ENCODE data around the gene PPIA. TPM values are rescaled to one million over a fixed set of nuclear protein-coding genes. Genes with fewer than 3 reads are reported as not detected.
"Not testable (repeated sequence)": the region's sequence is repeated elsewhere in the genome, so short reads cannot be mapped to it uniquely, and the experiment has no call there.

Gene PPIA
- total RNA-seq, 3 donors from 2014 or later, result 2,630 to 2,693 (median 2,657) TPM

DNA sequence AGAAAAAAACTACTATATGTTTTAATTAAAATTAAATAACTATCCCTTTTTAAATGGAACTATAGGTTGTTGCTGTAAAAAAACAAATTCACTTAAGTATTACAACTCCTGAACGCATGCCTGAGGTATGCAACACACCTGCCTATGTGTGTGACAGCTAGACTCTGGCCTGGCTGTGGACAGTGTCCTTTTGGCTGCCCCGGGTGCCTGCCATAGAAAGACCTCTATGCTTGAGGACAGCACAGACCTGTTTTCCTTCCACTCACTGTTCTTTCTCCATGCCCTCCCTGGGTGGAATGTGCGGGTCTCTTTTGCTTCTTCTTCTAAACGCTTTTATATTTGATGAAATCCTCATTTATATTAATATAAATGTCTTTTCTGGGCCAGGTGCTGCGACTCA, 6.5 kb upstream of the PPIA start:
- DNase-seq (no peak), ATAC-seq (no peak)
- Mint-ChIP-seq H3K27me3 (ENCODE audit: low read depth) (no peaks in the 10 kb centered on the region), H3K4me3 (no peak overlapping the region), H3K4me1 (ENCODE audit: low read depth) (no peaks in the 10 kb centered on the region), H3K9me3 (no peaks in the 10 kb centered on the region), H3K36me3 (ENCODE audit: insufficient read depth) (no peaks in the 10 kb centered on the region)

DNA sequence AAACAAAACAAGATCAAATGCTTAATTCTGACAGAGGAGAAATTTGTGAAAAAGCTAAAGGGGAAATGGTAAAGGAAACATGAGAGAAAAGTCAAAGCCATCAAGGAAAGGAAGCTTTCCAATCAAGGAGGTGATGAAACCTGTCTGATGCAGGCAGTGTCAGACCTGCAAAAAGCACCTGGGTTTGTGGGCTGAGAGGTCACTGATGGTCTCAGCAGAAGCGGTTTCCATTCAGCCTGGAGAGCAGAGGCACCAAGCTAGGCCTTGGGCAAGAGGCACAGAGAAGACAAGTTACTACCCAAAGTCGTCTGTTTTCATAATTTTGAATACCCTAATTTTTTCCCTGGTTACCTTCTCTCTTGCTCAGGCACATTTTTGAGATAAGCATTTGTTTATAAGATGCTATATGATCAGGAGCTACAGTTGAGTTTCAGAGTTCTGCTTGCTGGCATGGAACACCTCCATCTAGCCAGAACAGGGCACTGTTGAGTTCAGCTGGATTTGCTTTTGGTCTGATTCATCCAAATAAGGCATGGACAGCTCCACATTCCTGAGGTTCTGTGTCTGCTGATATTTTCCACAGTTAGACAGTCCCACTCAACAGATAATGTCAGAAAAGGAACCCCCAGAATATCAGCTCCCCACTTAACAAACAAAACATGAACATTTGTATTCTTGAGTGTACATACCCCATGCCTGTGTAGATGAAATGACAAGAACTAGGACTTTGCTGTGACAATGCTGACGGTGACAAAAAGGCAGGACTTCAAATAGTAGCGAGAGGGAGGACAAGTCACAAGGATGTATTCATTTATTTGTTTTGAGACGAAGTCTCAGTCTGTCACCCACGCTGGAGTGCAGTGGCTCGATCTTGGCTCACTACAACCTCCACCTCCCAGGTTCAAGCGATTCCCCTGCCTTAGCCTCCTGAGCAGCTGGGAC, 4.9 kb upstream of the PPIA start:
- H3K27me3 Mint-ChIP-seq (ENCODE audit: low read depth), result no peaks in the 10 kb centered on the region
- no peak for DNase-seq
- H3K4me3 Mint-ChIP-seq, result no peak overlapping the region
- peaks cover 2% of the 10 kb centered on the region for H3K4me1 Mint-ChIP-seq (ENCODE audit: low read depth)
- ATAC-seq, result no peak
- H3K9me3 Mint-ChIP-seq, result no peaks in the 10 kb centered on the region
- H3K36me3 Mint-ChIP-seq (ENCODE audit: insufficient read depth), result no peaks in the 10 kb centered on the region

GRCh38 chr7:44793919-44794318, 2.6 kb upstream of the PPIA start:
- ATAC-seq (no peak), DNase-seq (no peak)
- Mint-ChIP-seq H3K4me1 (ENCODE audit: low read depth) (peaks cover 5% of the 10 kb centered on the region), H3K4me3 (no peak overlapping the region), H3K9me3 (no peaks in the 10 kb centered on the region), H3K27me3 (ENCODE audit: low read depth) (no peaks in the 10 kb centered on the region), H3K36me3 (ENCODE audit: insufficient read depth) (peaks cover 16% of the 10 kb centered on the region)

DNA sequence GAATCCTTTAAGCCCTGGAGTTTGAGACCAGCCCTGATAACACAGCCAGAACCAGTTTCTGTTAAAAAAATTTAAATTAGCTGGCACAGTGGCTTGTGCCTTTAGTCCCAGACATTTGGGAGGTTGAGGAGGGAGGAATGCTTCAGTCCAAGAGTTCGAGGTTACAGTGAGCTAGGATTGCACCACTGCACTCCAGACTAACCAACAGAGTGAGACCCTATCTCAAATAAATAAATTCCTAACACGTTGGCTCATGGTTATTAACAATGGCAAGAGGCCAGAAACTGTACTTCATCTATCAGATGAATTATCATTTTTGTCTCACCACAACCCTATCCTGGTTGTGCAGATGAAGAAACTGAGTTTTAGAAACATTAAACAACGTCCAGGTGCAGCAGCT, 2.1 kb upstream of the PPIA start:
- Mint-ChIP-seq H3K27me3 (ENCODE audit: low read depth) (no peaks in the 10 kb centered on the region), H3K9me3 (no peaks in the 10 kb centered on the region), H3K4me3 (no peak overlapping the region), H3K4me1 (ENCODE audit: low read depth) (peaks cover 5% of the 10 kb centered on the region), H3K36me3 (ENCODE audit: insufficient read depth) (peaks cover 17% of the 10 kb centered on the region)
- ATAC-seq (no peak), DNase-seq (no peak)

DNA sequence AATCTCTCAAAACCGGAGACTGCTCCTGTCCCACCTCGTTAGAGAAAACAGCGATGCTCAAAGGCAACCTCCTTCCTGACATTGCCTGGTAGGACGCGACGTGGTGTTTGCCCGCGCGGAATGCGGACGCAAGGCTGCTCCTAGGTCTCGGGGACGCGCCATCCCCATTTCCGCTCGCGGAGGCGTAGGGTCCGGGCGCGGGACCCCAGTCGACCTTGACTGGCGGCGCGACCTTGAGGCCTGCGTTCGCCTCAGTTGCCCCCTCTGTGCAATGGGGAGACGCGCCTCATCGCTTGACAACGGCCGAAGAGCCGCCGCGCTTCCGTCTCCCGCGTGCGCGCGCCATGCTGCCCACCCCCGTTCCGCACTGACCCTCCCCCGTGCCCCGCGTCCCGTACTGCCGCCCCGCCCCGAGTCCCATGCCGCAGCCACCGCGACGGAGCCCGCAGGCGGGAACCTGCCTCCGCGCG, 412 bp upstream of the PPIA start:
- Mint-ChIP-seq H3K4me1 (ENCODE audit: low read depth) (peaks cover 21% of the 10 kb centered on the region), H3K9me3 (no peaks in the 10 kb centered on the region), H3K36me3 (ENCODE audit: insufficient read depth) (peaks cover 30% of the 10 kb centered on the region), H3K4me3 (peak overlapping the region; percentile 95), H3K27me3 (ENCODE audit: low read depth) (no peaks in the 10 kb centered on the region)
- ATAC-seq (peak; percentile 13 to 17), DNase-seq (no peak)

DNA sequence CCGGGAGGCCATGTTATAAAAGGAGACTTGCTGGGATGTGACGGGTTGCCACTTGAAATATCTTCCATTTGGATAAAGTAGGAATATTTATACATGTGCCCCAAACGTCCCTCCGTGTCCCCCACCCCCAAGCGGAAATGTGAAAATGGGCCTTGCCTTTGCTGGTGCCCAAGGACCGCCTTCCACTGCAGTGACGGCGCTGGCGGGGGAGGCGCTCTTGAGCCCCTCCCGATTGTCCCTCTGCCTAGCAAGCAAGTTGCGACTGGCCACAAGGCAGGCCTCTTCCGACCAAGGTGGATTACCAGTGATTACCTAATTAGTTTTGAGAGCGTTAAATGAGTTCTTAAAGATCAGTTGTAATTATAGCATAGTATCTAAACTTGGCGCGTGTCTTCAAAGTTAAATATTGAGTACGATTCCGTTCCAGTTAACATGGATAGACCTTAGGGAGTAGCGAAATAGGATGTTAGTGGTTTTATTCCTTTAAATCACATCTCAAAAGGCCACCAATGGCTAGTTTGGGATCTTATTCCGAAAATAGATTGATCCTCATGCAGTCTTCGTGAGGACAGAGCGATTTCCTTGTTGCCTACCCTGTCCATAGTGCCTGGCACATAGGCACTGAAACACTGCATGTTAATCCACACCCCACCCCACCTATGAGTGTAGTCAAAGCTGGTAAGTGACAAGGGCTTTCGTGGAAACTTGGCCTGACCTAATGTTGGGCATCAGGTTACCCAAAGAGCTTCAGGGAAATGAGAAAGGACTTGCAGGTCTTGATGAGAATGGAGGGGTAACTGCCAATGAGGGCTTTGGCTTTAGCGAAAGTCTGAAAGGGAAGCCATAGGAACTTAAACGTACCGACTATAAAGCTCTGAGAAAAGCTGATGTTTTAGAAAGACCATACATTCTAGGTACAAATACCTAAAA, 1.1 kb downstream of the PPIA start:
- Mint-ChIP-seq H3K9me3 (no peaks in the 10 kb centered on the region), H3K36me3 (ENCODE audit: insufficient read depth) (peaks cover 40% of the 10 kb centered on the region), H3K27me3 (ENCODE audit: low read depth) (no peaks in the 10 kb centered on the region), H3K4me1 (ENCODE audit: low read depth) (peaks cover 29% of the 10 kb centered on the region), H3K4me3 (peak overlapping the region; percentile 95)
- DNase-seq (peak; percentile 76), ATAC-seq (peak; percentile 45 to 51)

DNA sequence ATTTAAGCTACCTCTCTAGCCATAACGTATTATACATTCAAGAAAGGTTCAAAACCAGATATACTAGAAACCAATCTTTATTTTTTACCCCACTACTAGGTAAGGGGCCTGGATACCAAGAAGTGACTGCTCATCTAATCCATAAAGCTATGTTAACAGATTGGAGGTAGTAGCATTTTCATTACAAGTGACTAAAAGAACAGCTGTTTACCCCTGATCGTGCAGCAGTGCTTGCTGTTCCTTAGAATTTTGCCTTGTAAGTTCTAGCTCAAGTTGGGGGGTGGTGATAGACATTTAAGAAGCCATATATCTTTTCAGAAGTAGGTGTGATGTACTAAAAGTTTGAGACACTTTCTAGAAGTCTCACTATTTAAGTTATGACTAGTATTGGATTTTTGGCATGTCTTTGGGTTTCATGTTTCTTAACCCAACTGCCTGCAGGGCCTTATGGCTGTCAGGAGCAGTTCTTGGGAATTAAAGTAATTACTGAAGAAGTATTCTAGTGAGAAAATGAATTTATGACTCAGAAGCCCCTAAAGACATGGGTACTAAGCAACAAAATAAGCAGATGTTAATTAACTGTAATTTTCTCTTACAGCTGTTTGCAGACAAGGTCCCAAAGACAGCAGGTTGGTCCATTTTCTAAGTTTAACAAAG, 2.3 kb downstream of the PPIA start:
- peak overlapping the region; percentile 95 for H3K4me3 Mint-ChIP-seq
- H3K9me3 Mint-ChIP-seq, result no peaks in the 10 kb centered on the region
- H3K27me3 Mint-ChIP-seq (ENCODE audit: low read depth), result no peaks in the 10 kb centered on the region
- DNase-seq (no peak), ATAC-seq (peak; percentile 1 to 2)
- peaks cover 44% of the 10 kb centered on the region for H3K36me3 Mint-ChIP-seq (ENCODE audit: insufficient read depth)
- H3K4me1 Mint-ChIP-seq (ENCODE audit: low read depth), result peaks cover 29% of the 10 kb centered on the region

GRCh38 chr7:44799939-44800338, 3.5 kb downstream of the PPIA start:
- Mint-ChIP-seq H3K36me3 (ENCODE audit: insufficient read depth) (peaks cover 45% of the 10 kb centered on the region), H3K27me3 (ENCODE audit: low read depth) (no peaks in the 10 kb centered on the region), H3K4me1 (ENCODE audit: low read depth) (peaks cover 29% of the 10 kb centered on the region), H3K9me3 (no peaks in the 10 kb centered on the region), H3K4me3 (peak overlapping the region; percentile 25)
- no peak for DNase-seq
- ATAC-seq, result no peak

DNA sequence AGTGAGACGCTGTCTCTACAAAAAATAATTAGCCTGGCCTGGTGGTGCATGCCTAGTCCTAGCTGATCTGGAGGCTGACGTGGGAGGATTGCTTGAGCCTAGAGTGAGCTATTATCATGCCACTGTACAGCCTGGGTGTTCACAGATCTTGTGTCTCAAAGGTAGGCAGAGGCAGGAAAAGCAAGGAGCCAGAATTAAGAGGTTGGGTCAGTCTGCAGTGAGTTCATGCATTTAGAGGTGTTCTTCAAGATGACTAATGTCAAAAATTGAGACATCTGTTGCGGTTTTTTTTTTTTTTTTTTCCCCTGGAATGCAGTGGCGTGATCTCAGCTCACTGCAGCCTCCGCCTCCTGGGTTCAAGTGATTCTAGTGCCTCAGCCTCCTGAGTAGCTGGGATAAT, 5.4 kb downstream of the PPIA start:
- ATAC-seq, result no peak
- Mint-ChIP-seq H3K36me3 (ENCODE audit: insufficient read depth) (peaks cover 46% of the 10 kb centered on the region), H3K9me3 (no peaks in the 10 kb centered on the region), H3K27me3 (ENCODE audit: low read depth) (no peaks in the 10 kb centered on the region), H3K4me1 (ENCODE audit: low read depth) (peaks cover 27% of the 10 kb centered on the region), H3K4me3 (peak overlapping the region; percentile 16)
- no peak for DNase-seq

GRCh38 chr7:44802418-44803025, 6.0 kb downstream of the PPIA start:
- H3K9me3 Mint-ChIP-seq, result no peaks in the 10 kb centered on the region
- ATAC-seq, result no peak
- peaks cover 42% of the 10 kb centered on the region for H3K36me3 Mint-ChIP-seq (ENCODE audit: insufficient read depth)

DNA sequence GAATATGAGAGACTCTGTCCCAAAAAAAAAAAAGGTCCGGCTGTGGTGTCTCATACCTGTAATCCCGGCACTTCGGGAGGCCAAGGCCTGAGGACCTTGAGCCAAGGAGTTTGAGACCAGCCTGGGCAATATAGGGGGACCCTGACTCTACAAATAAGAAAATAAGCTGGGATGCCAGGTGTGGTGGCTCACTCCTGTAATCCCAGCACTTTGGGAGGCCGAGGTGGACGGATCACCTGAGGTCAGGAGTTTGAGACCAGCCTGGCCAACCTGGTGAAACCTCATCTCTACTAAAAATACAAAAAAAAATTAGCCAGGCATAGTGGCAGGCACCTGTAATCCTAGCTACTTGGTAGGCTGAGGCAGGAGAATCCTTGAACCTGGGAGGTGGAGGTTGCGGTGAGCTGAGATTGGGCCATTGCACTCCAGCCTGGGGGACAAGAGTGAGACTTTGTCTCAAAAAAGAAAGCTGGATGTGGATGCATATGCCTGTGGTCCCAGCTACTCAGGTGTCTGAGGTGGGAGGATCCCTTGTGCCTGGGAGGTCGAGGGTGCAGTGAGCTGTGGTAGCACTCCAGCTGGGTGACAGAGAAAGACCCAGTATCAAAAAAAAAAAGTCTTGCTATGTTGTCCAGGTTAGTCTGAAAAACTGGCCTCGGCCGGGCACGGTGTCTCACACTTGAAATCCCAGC, 7.5 kb downstream of the PPIA start:
- ATAC-seq; H3K4me3 Mint-ChIP-seq; H3K9me3 Mint-ChIP-seq; H3K27me3 Mint-ChIP-seq (ENCODE audit: low read depth); DNase-seq: not testable (repeated sequence)
- peaks cover 24% of the 10 kb centered on the region for H3K4me1 Mint-ChIP-seq (ENCODE audit: low read depth)
- H3K36me3 Mint-ChIP-seq (ENCODE audit: insufficient read depth), result peaks cover 30% of the 10 kb centered on the region

More at GRCh38 chr7:44802418-44803025, 6.0 kb downstream of the PPIA start:
- no peak for DNase-seq
- H3K4me1 Mint-ChIP-seq (ENCODE audit: low read depth), result peaks cover 27% of the 10 kb centered on the region
- H3K4me3 Mint-ChIP-seq, result no peak overlapping the region
- H3K27me3 Mint-ChIP-seq (ENCODE audit: low read depth), result no peaks in the 10 kb centered on the region

DNA sequence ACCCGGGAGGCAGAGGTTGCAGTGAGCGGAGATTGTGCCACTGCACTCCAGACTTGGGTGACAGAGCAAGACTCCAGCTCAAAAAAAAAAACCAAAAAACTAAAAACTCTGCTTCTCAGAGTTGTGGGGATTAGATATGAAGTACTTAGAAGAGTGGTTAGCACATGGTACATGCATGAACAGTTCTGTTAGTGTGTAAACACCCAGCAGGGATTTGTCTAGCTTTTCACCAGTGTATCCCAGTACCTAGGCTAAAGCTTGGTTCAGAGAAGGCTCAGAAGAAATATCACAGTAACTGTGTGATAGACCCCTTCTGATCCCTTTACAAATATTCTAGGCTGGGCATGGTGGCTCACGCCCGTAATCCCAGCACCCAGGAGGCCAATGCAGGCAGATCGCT, 9.5 kb downstream of the PPIA start:
- no peak for ATAC-seq
- DNase-seq, result no peak
- Mint-ChIP-seq H3K4me1 (ENCODE audit: low read depth) (peaks cover 10% of the 10 kb centered on the region), H3K27me3 (ENCODE audit: low read depth) (no peaks in the 10 kb centered on the region), H3K36me3 (ENCODE audit: insufficient read depth) (peaks cover 17% of the 10 kb centered on the region), H3K9me3 (no peaks in the 10 kb centered on the region), H3K4me3 (no peak overlapping the region)

DNA sequence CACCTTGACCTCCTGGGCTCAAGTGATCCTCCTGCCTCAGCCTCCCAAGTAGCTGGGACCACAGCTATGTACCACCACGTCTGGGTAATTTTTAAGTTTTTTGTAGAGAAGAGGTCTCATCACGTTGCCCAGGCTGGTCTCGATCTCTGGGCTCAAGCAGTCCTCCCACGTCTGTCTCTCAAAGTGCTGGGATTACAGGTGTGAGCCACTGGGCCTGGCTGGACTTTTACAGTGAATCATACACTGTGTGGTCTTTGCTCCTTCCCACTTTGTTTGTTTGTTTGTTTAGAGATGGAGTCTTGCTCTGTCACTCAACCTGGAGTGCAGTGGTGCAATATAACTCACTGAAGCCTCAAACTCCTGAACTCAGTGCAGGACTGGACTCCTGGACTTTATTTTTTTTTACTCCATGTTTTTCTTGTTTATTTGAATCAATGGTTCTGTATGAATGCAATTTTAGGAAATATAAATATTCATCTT, 12.5 kb downstream of the PPIA start:
- H3K9me3 Mint-ChIP-seq, result no peaks in the 10 kb centered on the region
- no peak overlapping the region for H3K4me3 Mint-ChIP-seq
- no peaks in the 10 kb centered on the region for H3K4me1 Mint-ChIP-seq (ENCODE audit: low read depth)
- H3K36me3 Mint-ChIP-seq (ENCODE audit: insufficient read depth), result peaks cover 2% of the 10 kb centered on the region
- DNase-seq, result no peak
- no peaks in the 10 kb centered on the region for H3K27me3 Mint-ChIP-seq (ENCODE audit: low read depth)
- no peak for ATAC-seq

Measured in activated T-cell treated with anti-CD3 and anti-CD28 coated beads, Interleukin-2, amount 50 U/mL, for 4 hours (primary cell).